HG03045 (cell line): ENCODE measurements around the gene KLHL40.
A peak's percentile ranks its signal among the peaks of the same experiment; 100 is the strongest.

Experiments
- ATAC-seq: cut with Tn5 transposase; IDR thresholded peaks from one replicate; pipeline ENCODE4 v1.9.1; 2021; ENCODE audit warnings: mild to moderate bottlenecking, moderate library complexity; ENCODE audit not compliant: unreplicated experiment

KLHL40 gene

GRCh38 chr3:42685363-42685881 lies at the start of gene KLHL40:
TSS of gene KLHL40 (plus strand) at chr3:42685537. CDS start at chr3:42685619, 82 bp downstream.
- ATAC-seq = no peak

- no peak for ATAC-seq
Observed at GRCh38 chr3:42637001-42637400, 48.3 kb upstream of the KLHL40 start.

GRCh38 chr3:42638339-42638842 lies 46.9 kb upstream of the KLHL40 start:
- ATAC-seq = no peak

GRCh38 chr3:42639192-42639591 lies 46.1 kb upstream of the KLHL40 start:
- no peak for ATAC-seq

- ATAC-seq = no peak
Observed at GRCh38 chr3:42640129-42640528, 45.2 kb upstream of the KLHL40 start.

GRCh38 chr3:42640771-42641370 lies 44.5 kb upstream of the KLHL40 start:
- ATAC-seq = no peak

GRCh38 chr3:42647821-42648459 lies 37.4 kb upstream of the KLHL40 start:
- ATAC-seq = no peak

GRCh38 chr3:42649006-42649405 lies 36.3 kb upstream of the KLHL40 start:
- no peak for ATAC-seq

GRCh38 chr3:42649783-42650182 lies 35.6 kb upstream of the KLHL40 start:
- no peak for ATAC-seq

GRCh38 chr3:42651248-42652091 lies 33.9 kb upstream of the KLHL40 start:
- ATAC-seq = no peak

- ATAC-seq = peak; percentile 20
Observed at GRCh38 chr3:42652251-42652610, 33.1 kb upstream of the KLHL40 start.

GRCh38 chr3:42652611-42653302 lies 32.6 kb upstream of the KLHL40 start:
- ATAC-seq = peak; percentile 43

GRCh38 chr3:42653303-42653559 lies 32.1 kb upstream of the KLHL40 start:
- no peak for ATAC-seq

- no peak for ATAC-seq
Observed at GRCh38 chr3:42653560-42654330, 31.6 kb upstream of the KLHL40 start, which contains the start of gene ZBTB47. TSS of gene ZBTB47 (plus strand) at chr3:42653697. CDS start at chr3:42658356, 4,659 bp downstream.

GRCh38 chr3:42654331-42655201 lies 30.8 kb upstream of the KLHL40 start:
- no peak for ATAC-seq

- no peak for ATAC-seq
Observed at GRCh38 chr3:42655331-42655888, 29.9 kb upstream of the KLHL40 start.

- no peak for ATAC-seq
Observed at GRCh38 chr3:42655980-42656679, 29.2 kb upstream of the KLHL40 start.
